ENCODE measurements around the gene BMP6. TPM values are rescaled to one million over a fixed set of nuclear protein-coding genes. Genes with fewer than 3 reads are reported as not detected.
"Not testable (repeated sequence)": the region's sequence is repeated elsewhere in the genome, so short reads cannot be mapped to it uniquely, and the experiment has no call there.

The BMP6 gene
- total RNA-seq, 1 donor from 2014 or later = not detected

DNA sequence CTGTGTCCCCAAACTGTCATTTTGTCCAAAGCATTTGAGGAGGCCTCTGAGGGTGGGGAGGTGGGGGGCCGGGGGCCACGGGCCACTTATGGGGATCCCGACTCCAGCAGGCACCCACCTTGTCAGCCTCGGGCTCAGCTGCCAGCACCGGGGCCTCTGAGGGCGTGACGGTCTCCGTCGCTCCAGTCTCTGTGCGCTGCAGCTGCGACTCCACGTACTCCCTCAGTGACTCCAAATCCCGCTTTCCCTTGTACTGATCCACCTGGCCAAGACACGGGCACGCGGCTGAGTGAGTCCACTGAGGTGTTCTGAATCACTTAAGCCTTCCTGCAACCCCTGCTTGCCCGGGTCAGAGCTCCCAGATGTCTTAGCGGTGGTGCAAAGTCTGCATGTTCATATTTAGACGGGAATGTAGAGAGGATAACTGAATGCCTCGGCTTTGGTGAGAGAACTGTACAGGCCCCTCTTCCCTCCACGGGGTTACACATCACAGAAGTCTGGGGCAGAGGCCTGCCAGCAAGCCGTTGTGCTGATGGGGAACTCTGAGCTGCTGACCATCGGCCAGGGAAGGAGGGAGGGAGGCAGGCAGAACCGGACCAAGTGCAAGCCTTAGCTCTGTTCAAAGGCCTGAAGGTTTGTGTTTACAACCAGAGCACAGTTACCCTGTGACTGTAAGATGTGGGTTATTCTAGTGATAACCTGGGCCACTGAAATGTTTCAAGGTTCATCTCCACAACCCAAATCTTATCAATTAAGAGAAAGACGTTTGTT, 162.9 kb downstream of the BMP6 start:
- Mint-ChIP-seq H3K4me1 (ENCODE audit: unreplicated experiment) (no peaks in the 10 kb centered on the region), H3K36me3 (ENCODE audit: unreplicated experiment) (peaks cover 54% of the 10 kb centered on the region), H3K9me3 (ENCODE audit: unreplicated experiment) (no peaks in the 10 kb centered on the region), H3K27me3 (ENCODE audit: unreplicated experiment) (no peaks in the 10 kb centered on the region), H3K4me3 (ENCODE audit: unreplicated experiment) (no peak overlapping the region), H3K27ac (ENCODE audit: unreplicated experiment) (no peak overlapping the region)
- no peak for DNase-seq (ENCODE audit: extremely low spot score, unreplicated experiment)
- no peak for TF ChIP-seq CTCF (IDR thresholded peaks at IDR 0.05)

GRCh38 chr6:7891078-7891872, 165.4 kb downstream of the BMP6 start:
- H3K27me3 Mint-ChIP-seq (ENCODE audit: unreplicated experiment) = no peaks in the 10 kb centered on the region
- no peaks in the 10 kb centered on the region for H3K9me3 Mint-ChIP-seq (ENCODE audit: unreplicated experiment)
- peaks cover 52% of the 10 kb centered on the region for H3K36me3 Mint-ChIP-seq (ENCODE audit: unreplicated experiment)
- no peak for TF ChIP-seq CTCF (IDR thresholded peaks at IDR 0.05)
- H3K27ac Mint-ChIP-seq (ENCODE audit: unreplicated experiment) = no peak overlapping the region
- H3K4me1 Mint-ChIP-seq (ENCODE audit: unreplicated experiment) = no peaks in the 10 kb centered on the region
- H3K4me3 Mint-ChIP-seq (ENCODE audit: unreplicated experiment) = no peak overlapping the region
- DNase-seq (ENCODE audit: extremely low spot score, unreplicated experiment) = no peak

DNA sequence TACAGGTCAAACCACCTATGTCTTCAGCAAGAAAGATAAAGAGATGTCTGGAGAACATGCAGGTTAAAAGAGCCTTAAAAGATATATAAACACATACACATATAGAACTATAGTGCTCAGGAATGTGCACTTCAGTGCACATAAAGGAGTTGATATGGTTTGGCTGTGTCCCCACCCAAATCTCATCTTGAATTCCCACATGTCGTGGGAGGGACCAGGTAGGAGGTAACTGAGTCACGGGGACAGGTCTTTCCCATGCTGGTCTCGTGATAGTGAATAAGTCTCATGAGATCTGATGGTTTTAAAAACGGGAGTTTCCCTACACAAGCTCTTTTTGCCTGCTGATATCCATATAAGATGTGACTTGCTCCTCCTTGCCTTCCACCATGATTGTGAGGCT, 166.5 kb downstream of the BMP6 start:
- not testable (repeated sequence) for H3K4me3 Mint-ChIP-seq (ENCODE audit: unreplicated experiment); H3K4me1 Mint-ChIP-seq (ENCODE audit: unreplicated experiment); H3K27ac Mint-ChIP-seq (ENCODE audit: unreplicated experiment); H3K27me3 Mint-ChIP-seq (ENCODE audit: unreplicated experiment); DNase-seq (ENCODE audit: extremely low spot score, unreplicated experiment); H3K9me3 Mint-ChIP-seq (ENCODE audit: unreplicated experiment)
- peaks cover 48% of the 10 kb centered on the region for H3K36me3 Mint-ChIP-seq (ENCODE audit: unreplicated experiment)

DNA sequence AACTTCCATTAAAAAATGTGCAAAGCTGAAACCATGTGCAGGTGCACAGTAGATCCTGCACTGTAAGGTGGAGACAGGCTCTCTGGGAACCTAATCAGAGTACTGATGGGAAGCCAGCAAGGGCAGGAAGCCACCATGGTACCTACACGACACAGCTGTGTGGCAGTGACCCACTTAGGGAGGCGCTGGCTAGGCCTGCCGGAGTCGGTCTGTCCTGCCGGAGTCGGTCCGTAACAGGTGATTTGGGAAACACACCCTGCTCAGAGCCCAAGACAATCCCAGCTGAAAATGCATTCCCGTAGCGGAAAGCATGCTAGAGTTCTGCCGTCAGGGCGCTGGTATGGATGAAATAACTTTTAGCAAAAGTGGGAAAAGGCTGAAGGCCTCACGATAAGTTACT, 167.4 kb downstream of the BMP6 start:
- DNase-seq (ENCODE audit: extremely low spot score, unreplicated experiment) = no peak
- H3K4me1 Mint-ChIP-seq (ENCODE audit: unreplicated experiment) = no peaks in the 10 kb centered on the region
- H3K27me3 Mint-ChIP-seq (ENCODE audit: unreplicated experiment) = no peaks in the 10 kb centered on the region
- H3K9me3 Mint-ChIP-seq (ENCODE audit: unreplicated experiment) = no peaks in the 10 kb centered on the region
- H3K27ac Mint-ChIP-seq (ENCODE audit: unreplicated experiment) = no peak overlapping the region
- TF ChIP-seq CTCF (IDR thresholded peaks at IDR 0.05) = no peak
- H3K4me3 Mint-ChIP-seq (ENCODE audit: unreplicated experiment) = no peak overlapping the region
- H3K36me3 Mint-ChIP-seq (ENCODE audit: unreplicated experiment) = peaks cover 46% of the 10 kb centered on the region

DNA sequence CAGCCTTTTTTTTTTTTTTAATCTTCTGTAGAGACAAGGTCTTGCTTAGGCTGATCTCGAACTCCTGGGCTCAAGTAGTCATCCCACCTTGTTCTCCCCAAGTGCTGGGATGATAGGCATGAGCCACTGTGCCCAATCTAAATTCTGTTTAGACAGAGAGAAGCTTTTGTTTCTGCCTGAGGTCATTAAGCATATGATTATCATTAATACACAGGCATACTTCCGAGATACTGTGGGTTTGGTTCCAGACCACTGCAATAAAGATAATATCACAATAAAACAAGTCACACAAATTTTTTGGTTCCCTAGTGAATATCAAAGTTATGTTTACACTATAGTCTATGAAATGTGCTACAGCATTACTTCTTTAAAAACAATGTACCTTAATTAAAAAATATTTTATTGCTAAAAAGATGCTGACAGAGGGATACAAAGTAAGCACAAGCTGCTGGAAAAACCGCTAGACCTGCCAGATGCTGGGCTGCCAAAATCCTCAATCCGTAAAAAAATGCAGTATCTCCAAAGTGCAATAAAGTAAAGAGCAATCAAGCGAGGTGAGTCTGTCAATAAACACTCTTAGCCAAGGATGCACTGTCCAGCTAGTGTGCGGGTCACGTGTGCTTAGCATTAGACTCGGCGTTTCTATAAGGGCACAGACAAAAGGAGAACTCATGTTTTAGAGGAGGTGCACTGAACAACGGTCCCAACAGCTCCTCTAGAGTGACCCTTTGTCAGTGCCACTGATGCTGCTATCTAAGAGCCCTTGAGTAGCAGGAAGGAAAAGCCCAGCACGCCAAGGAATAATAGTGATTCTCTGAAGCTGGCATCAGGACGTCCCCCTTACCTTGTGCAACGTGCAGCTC, 168.6 kb downstream of the BMP6 start:
- no peak for DNase-seq (ENCODE audit: extremely low spot score, unreplicated experiment)
- H3K9me3 Mint-ChIP-seq (ENCODE audit: unreplicated experiment) = no peaks in the 10 kb centered on the region
- no peaks in the 10 kb centered on the region for H3K27me3 Mint-ChIP-seq (ENCODE audit: unreplicated experiment)
- peaks cover 50% of the 10 kb centered on the region for H3K36me3 Mint-ChIP-seq (ENCODE audit: unreplicated experiment)
- H3K4me3 Mint-ChIP-seq (ENCODE audit: unreplicated experiment) = no peak overlapping the region
- H3K27ac Mint-ChIP-seq (ENCODE audit: unreplicated experiment) = no peak overlapping the region
- no peak for TF ChIP-seq CTCF (IDR thresholded peaks at IDR 0.05)
- no peaks in the 10 kb centered on the region for H3K4me1 Mint-ChIP-seq (ENCODE audit: unreplicated experiment)
